WTC11 (cell line): ENCODE results near the gene RAI1.

Experiments used
- KAT7 ChIP-seq: sonication (generic); formaldehyde crosslinking; IDR thresholded peaks from 2 replicates; pipeline ENCODE4 v1.8.1; 2023; ENCODE audit warnings: missing genetic modification reagents, mild to moderate bottlenecking, borderline replicate concordance
- NR3C1 ChIP-seq: sonication (generic); formaldehyde crosslinking; conservative IDR thresholded peaks from 2 replicates; pipeline ENCODE4 v1.8.1; 2023; ENCODE audit warnings: low read depth, mild to moderate bottlenecking, missing genetic modification reagents
- SMAD3 ChIP-seq: sonication (generic); formaldehyde crosslinking; IDR thresholded peaks from 2 replicates; pipeline ENCODE4 v1.8.0; 2022; ENCODE audit warnings: missing genetic modification reagents, mild to moderate bottlenecking, borderline replicate concordance
- SP1 ChIP-seq: sonication (generic); formaldehyde crosslinking; conservative IDR thresholded peaks from 2 replicates; pipeline ENCODE4 v1.8.1; 2022; ENCODE audit warnings: missing genetic modification reagents
- TEAD4 ChIP-seq: sonication (generic); formaldehyde crosslinking; IDR thresholded peaks from 2 replicates; pipeline ENCODE4 v1.8.0; 2022; ENCODE audit warnings: mild to moderate bottlenecking, missing genetic modification reagents
- TP53 ChIP-seq: sonication (generic); formaldehyde crosslinking; IDR thresholded peaks from 2 replicates; pipeline ENCODE4 v1.8.1; 2023; ENCODE audit warnings: mild to moderate bottlenecking, missing genetic modification reagents
- ZBTB21 ChIP-seq: sonication (generic); formaldehyde crosslinking; IDR thresholded peaks from 2 replicates; pipeline ENCODE4 v1.8.1; 2023; ENCODE audit warnings: mild to moderate bottlenecking, missing genetic modification reagents, borderline replicate concordance
- ZNF232 ChIP-seq: sonication (generic); formaldehyde crosslinking; IDR thresholded peaks from 2 replicates; pipeline ENCODE4 v1.8.0; 2022; ENCODE audit warnings: mild to moderate bottlenecking, missing genetic modification reagents
- ZNF423 ChIP-seq: fragments of 250-450 bp; sonication (Bioruptor Pico); IDR thresholded peaks from 2 replicates; pipeline ENCODE4 v2.1.2; 2022; ENCODE audit warnings: mild to moderate bottlenecking, moderate library complexity
- TF ChIP-seq, protein P1 (sequence below): sonication (generic); formaldehyde crosslinking; IDR thresholded peaks from 2 replicates; pipeline ENCODE4 v1.8.1; 2022; ENCODE audit warnings: low read depth, missing genetic modification reagents, borderline replicate concordance
- TF ChIP-seq, protein P2 (sequence below): fragments of 200-600 bp; IDR thresholded peaks from 2 replicates; pipeline ENCODE4 v1.8.0; 2022; ENCODE audit warnings: antibody characterized with exemption

DNA sequence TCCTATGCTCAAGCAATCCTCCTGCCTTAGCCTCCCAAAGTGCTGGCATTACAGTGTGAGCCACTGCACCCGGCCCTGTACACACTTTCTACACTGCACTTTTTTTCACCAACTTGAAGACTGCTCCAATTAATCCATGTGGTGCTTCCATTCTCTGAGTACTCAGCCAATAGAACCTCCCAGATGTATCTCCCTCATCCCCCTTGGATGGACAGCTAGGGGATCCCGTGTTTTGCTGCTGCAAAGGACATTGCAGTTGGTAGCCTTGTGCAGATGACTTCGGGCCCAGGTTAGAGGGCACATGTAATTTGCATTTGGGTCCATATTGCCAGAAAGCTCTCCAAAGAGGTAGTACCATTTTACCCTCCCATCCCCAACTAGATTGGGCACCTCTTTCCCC is 95.6 kb downstream of the RAI1 start:
- TF ChIP-seq, protein P1, sequence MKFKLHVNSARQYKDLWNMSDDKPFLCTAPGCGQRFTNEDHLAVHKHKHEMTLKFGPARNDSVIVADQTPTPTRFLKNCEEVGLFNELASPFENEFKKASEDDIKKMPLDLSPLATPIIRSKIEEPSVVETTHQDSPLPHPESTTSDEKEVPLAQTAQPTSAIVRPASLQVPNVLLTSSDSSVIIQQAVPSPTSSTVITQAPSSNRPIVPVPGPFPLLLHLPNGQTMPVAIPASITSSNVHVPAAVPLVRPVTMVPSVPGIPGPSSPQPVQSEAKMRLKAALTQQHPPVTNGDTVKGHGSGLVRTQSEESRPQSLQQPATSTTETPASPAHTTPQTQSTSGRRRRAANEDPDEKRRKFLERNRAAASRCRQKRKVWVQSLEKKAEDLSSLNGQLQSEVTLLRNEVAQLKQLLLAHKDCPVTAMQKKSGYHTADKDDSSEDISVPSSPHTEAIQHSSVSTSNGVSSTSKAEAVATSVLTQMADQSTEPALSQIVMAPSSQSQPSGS, result no peak
- TF ChIP-seq ZNF423 (CRISPR knock-in tag) (no peak), SMAD3 (CRISPR knock-in tag) (no peak), SP1 (no peak), TEAD4 (CRISPR knock-in tag) (no peak), TP53 (no peak), ZNF232 (CRISPR knock-in tag) (no peak), ZBTB21 (CRISPR knock-in tag) (no peak), NR3C1 (no peak), KAT7 (CRISPR knock-in tag) (no peak)
- TF ChIP-seq, protein P2, sequence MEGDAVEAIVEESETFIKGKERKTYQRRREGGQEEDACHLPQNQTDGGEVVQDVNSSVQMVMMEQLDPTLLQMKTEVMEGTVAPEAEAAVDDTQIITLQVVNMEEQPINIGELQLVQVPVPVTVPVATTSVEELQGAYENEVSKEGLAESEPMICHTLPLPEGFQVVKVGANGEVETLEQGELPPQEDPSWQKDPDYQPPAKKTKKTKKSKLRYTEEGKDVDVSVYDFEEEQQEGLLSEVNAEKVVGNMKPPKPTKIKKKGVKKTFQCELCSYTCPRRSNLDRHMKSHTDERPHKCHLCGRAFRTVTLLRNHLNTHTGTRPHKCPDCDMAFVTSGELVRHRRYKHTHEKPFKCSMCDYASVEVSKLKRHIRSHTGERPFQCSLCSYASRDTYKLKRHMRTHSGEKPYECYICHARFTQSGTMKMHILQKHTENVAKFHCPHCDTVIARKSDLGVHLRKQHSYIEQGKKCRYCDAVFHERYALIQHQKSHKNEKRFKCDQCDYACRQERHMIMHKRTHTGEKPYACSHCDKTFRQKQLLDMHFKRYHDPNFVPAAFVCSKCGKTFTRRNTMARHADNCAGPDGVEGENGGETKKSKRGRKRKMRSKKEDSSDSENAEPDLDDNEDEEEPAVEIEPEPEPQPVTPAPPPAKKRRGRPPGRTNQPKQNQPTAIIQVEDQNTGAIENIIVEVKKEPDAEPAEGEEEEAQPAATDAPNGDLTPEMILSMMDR, result no peak
